Stimulated activated CD8-positive, alpha-beta memory T cell treated with anti-CD3 and anti-CD28 coated beads, Interleukin-15, amount 100 ng/mL, for 4 hours (primary cell): ENCODE measurements around the gene COPZ2.

ENCODE experiments used
- DNase-seq, 2 donors: peaks; one replicate each; pipeline ENCODE4 v3.0.0-alpha.2; 2020; ENCODE audit warnings: low read depth in 2 of 2

COPZ2 gene

GRCh38 chr17:47986520-47986919 is 51.1 kb downstream of the COPZ2 start:
- no peak for DNase-seq

- no peak for DNase-seq
Observed at GRCh38 chr17:47983492-47984223, 53.9 kb downstream of the COPZ2 start.

- DNase-seq, result no peak
Observed at GRCh38 chr17:47982645-47983390, 54.8 kb downstream of the COPZ2 start.

GRCh38 chr17:47982091-47982617 is 55.4 kb downstream of the COPZ2 start:
- DNase-seq, result no peak

GRCh38 chr17:47981462-47981861 is 56.1 kb downstream of the COPZ2 start:
- no peak for DNase-seq

GRCh38 chr17:47980541-47980940 is 57.1 kb downstream of the COPZ2 start:
- DNase-seq, result no peak

GRCh38 chr17:47978324-47978723 is 59.3 kb downstream of the COPZ2 start:
- DNase-seq, result no peak
